Brain microvascular endothelial cell (primary cell): ENCODE results near the gene CTNND2.

Experiments used
- DNase-seq: peaks from one replicate; pipeline ENCODE4 v3.0.0-alpha.2; 2020
- H3K27ac ChIP-seq: fragments of 250-450 bp; sonication (Bioruptor Pico); 2 replicates; pipeline ENCODE4 v1.5.1; 2020; ENCODE audit warnings: mild to moderate bottlenecking, moderate library complexity
- H3K27me3 ChIP-seq: fragments of 250-450 bp; sonication (Bioruptor Pico); replicated peaks from 2 replicates; pipeline ENCODE4 v1.5.1; 2020; ENCODE audit warnings: mild to moderate bottlenecking
- H3K36me3 ChIP-seq: fragments of 250-450 bp; sonication (Bioruptor Pico); replicated peaks from 2 replicates; pipeline ENCODE4 v1.5.1; 2020; ENCODE audit warnings: mild to moderate bottlenecking
- H3K4me3 ChIP-seq: 2 replicates; pipeline ENCODE4 v1.5.1; 2011; ENCODE audit warnings: low read depth, mild to moderate bottlenecking, control low read depth, low read length, moderate library complexity
- in situ Hi-C: cut with HindIII; loops from 2 replicates; pipeline ENCODE4 v1.10.0; 2017; ENCODE audit warnings: low sequenced_read_pairs, low pct_ligation_motif_present
- TF ChIP-seq, protein P1 (sequence below): IDR thresholded peaks from 2 replicates; pipeline ENCODE4 v1.5.1; 2011; ENCODE audit warnings: low read depth, mild to moderate bottlenecking, moderate library complexity, low read length, control low read depth, inconsistent platforms; ENCODE audit errors: missing control alignments

CTNND2 gene

GRCh38 chr5:11672385-11673085, 231.7 kb downstream of the CTNND2 start:
- TF ChIP-seq, protein P1, sequence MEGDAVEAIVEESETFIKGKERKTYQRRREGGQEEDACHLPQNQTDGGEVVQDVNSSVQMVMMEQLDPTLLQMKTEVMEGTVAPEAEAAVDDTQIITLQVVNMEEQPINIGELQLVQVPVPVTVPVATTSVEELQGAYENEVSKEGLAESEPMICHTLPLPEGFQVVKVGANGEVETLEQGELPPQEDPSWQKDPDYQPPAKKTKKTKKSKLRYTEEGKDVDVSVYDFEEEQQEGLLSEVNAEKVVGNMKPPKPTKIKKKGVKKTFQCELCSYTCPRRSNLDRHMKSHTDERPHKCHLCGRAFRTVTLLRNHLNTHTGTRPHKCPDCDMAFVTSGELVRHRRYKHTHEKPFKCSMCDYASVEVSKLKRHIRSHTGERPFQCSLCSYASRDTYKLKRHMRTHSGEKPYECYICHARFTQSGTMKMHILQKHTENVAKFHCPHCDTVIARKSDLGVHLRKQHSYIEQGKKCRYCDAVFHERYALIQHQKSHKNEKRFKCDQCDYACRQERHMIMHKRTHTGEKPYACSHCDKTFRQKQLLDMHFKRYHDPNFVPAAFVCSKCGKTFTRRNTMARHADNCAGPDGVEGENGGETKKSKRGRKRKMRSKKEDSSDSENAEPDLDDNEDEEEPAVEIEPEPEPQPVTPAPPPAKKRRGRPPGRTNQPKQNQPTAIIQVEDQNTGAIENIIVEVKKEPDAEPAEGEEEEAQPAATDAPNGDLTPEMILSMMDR: no peak
- no peak overlapping the region for H3K4me3 ChIP-seq
- no peak for DNase-seq
- in situ Hi-C loops: no loop called here
- no peak overlapping the region for H3K27ac ChIP-seq
- H3K36me3 ChIP-seq: no peaks in the 10 kb centered on the region
- no peaks in the 10 kb centered on the region for H3K27me3 ChIP-seq

DNA sequence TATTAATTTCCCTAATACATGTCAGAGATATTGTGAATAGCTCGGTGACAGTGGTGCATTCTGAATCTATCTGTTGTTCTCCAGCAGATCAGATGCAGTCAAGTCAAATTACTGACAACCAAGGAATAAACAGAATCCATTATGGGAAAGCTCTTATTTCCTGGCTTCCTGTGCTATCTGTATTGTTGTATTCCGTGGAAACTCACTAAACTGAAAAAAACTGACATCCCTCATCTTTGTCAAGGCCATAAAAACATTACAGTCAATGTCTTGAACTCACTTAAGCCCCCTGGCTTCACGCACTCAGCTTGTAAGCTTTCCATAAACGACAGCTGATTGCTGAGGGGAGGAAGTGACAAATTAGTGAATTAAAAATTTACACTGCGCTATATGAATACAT, 245.9 kb downstream of the CTNND2 start:
- DNase-seq: no peak
- H3K27me3 ChIP-seq: no peaks in the 10 kb centered on the region
- no peak overlapping the region for H3K4me3 ChIP-seq
- in situ Hi-C loops: no loop called here
- H3K27ac ChIP-seq: no peak overlapping the region
- H3K36me3 ChIP-seq: no peaks in the 10 kb centered on the region
- TF ChIP-seq, protein P1: no peak

DNA sequence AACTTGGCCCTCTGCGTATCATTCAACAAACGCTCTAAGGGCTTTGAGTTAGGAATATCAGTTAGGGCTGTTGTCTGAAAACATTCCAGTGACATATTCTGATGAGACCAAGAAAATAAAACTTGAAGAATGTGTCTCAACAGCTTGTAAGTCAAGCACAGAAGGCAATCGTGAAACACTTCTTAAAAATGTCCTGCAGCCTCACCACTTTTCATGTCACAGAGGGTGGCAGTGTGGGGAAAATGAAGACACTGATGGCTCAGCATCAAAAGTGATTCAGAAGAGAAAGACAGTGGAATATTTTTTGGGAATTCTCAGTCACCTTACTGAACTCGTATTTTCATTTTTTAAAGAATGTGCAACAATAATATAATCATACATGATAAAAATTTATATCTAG, 247.3 kb downstream of the CTNND2 start:
- Histone ChIP-seq H3K27me3 (no peaks in the 10 kb centered on the region), H3K36me3 (no peaks in the 10 kb centered on the region), H3K4me3 (no peak overlapping the region), H3K27ac (no peak overlapping the region)
- in situ Hi-C loops: no loop called here
- no peak for DNase-seq
- TF ChIP-seq, protein P1: no peak

DNA sequence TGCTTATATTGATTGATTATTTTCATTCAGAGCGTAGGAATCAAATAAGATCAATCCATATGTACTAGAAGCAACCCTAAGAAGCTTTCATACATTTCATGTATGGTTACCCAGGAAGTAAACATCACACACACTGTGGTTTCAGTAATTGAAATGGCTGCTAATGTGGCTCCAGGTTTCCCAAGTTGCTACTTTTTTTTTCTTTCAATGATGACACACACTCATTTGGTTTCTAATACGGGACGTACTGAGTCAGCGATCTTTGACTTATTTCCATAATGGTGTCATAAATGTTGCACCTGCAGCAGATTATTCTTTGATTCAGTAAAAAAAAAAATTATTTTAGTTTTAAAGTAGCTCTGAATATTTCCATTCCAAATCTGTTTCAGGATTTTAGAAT, 248.6 kb downstream of the CTNND2 start:
- no peaks in the 10 kb centered on the region for H3K27me3 ChIP-seq
- no peaks in the 10 kb centered on the region for H3K36me3 ChIP-seq
- TF ChIP-seq, protein P1: no peak
- no peak overlapping the region for H3K4me3 ChIP-seq
- no peak for DNase-seq
- no peak overlapping the region for H3K27ac ChIP-seq
- in situ Hi-C loops: no loop called here

DNA sequence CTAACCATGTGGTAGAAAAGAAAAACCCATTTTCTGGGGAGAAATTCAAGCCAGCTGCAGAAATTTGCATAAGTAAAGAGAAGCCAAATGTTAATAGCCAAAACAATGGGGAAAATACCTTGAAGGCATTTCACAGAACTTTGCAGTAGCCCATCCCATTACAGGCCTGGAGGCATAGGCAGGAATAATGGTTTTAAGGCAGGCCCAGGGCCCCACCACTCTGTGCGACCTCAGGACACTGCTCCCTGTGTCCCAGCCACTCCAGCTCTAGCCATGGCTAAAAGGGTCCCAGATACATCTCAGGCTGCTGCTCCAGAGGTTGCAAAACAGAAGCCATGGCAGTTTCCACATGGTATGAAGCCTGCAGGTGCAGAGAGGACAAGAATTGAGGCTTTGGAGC, 253.3 kb downstream of the CTNND2 start:
- in situ Hi-C loops: no loop called here
- DNase-seq: no peak
- H3K27ac ChIP-seq: no peak overlapping the region
- H3K36me3 ChIP-seq: no peaks in the 10 kb centered on the region
- TF ChIP-seq, protein P1: no peak
- H3K27me3 ChIP-seq: no peaks in the 10 kb centered on the region
- no peak overlapping the region for H3K4me3 ChIP-seq

- no peak overlapping the region for H3K27ac ChIP-seq
- no peak overlapping the region for H3K4me3 ChIP-seq
- H3K27me3 ChIP-seq: no peaks in the 10 kb centered on the region
- H3K36me3 ChIP-seq: no peaks in the 10 kb centered on the region
- DNase-seq: no peak
- in situ Hi-C loops: no loop called here
- TF ChIP-seq, protein P1: no peak
Measured at GRCh38 chr5:11646141-11646540, 258.1 kb downstream of the CTNND2 start.
